ENCODE measurements around the gene SERPINB3. TPM values are rescaled to one million over a fixed set of nuclear protein-coding genes. Genes with fewer than 3 reads are reported as not detected.
"Not testable (repeated sequence)": the region's sequence is repeated elsewhere in the genome, so short reads cannot be mapped to it uniquely, and the experiment has no call there.

The SERPINB3 gene
- polyA plus RNA-seq, 2 donors = 167 to 870 TPM

- H3K4me3 ChIP-seq (ENCODE audit: low read depth in 1 of 2, low read length in 2 of 2) = no peak overlapping the region
- WGBS, 2 donors = 81 to 83% methylated on average over 3 of the region's 3 CpGs
- no peaks in the 10 kb centered on the region for H3K9me3 ChIP-seq (ENCODE audit: control insufficient read depth in 2 of 2, insufficient read depth in 1 of 2, low read depth in 1 of 2, low read length in 1 of 2)
- no peaks in the 10 kb centered on the region for H3K27me3 ChIP-seq (ENCODE audit: control insufficient read depth in 1 of 2, insufficient read depth in 2 of 2, low read length in 2 of 2)
- H3K4me1 ChIP-seq (ENCODE audit: control insufficient read depth in 2 of 2, insufficient read depth in 2 of 2, low read length in 1 of 2) = peaks cover 2 to 3% of the 10 kb centered on the region in 2 donors
- H3K36me3 ChIP-seq (ENCODE audit: control insufficient read depth in 2 of 2, insufficient read depth in 2 of 2, low read length in 1 of 2) = no peaks in the 10 kb centered on the region
- peak overlapping the region; percentile 60 to 84 for H3K27ac ChIP-seq (ENCODE audit: low read depth in 2 of 2, low read length in 1 of 2)
These were observed 23.0 kb upstream of the SERPINB3 start for GRCh38 chr18:63684718-63685117.

GRCh38 chr18:63683890-63684289, 22.2 kb upstream of the SERPINB3 start:
- 69% methylated on average over 5 of the region's 5 CpGs for WGBS, 2 donors
- Histone ChIP-seq H3K27me3 (ENCODE audit: control insufficient read depth in 1 of 2, insufficient read depth in 2 of 2, low read length in 2 of 2) (no peaks in the 10 kb centered on the region), H3K27ac (ENCODE audit: low read depth in 2 of 2, low read length in 1 of 2) (peak overlapping the region; percentile 81 to 87), H3K4me1 (ENCODE audit: control insufficient read depth in 2 of 2, insufficient read depth in 2 of 2, low read length in 1 of 2) (peaks cover 2 to 3% of the 10 kb centered on the region in 2 donors), H3K9me3 (ENCODE audit: control insufficient read depth in 2 of 2, insufficient read depth in 1 of 2, low read depth in 1 of 2, low read length in 1 of 2) (no peaks in the 10 kb centered on the region), H3K36me3 (ENCODE audit: control insufficient read depth in 2 of 2, insufficient read depth in 2 of 2, low read length in 1 of 2) (no peaks in the 10 kb centered on the region), H3K4me3 (ENCODE audit: low read depth in 1 of 2, low read length in 2 of 2) (no peak overlapping the region)

DNA sequence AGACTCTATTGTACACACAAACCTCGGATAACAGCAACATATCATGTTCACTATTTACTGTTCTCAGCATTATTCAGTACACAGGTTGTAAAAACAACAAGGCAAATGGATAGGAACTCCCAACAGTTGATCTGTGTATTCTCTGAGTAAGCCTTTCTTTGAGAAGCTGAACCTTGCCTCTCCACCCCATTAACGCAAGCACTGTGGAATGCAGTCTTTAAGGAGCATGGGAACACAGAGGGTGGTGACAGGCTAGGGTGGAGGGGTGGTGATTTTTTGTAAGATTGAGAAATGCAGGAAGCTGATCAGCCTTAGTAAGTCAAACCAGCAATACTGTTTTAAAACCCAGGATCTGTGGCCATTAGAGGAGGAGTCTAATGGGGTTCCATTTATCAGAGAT, 21.5 kb upstream of the SERPINB3 start:
- no peaks in the 10 kb centered on the region for H3K36me3 ChIP-seq (ENCODE audit: control insufficient read depth in 2 of 2, insufficient read depth in 2 of 2, low read length in 1 of 2)
- H3K27me3 ChIP-seq (ENCODE audit: control insufficient read depth in 1 of 2, insufficient read depth in 2 of 2, low read length in 2 of 2) = no peaks in the 10 kb centered on the region
- H3K4me3 ChIP-seq (ENCODE audit: low read depth in 1 of 2, low read length in 2 of 2) = no peak overlapping the region
- peaks cover 0 to 2% of the 10 kb centered on the region in 2 donors for H3K4me1 ChIP-seq (ENCODE audit: control insufficient read depth in 2 of 2, insufficient read depth in 2 of 2, low read length in 1 of 2)
- no peaks in the 10 kb centered on the region for H3K9me3 ChIP-seq (ENCODE audit: control insufficient read depth in 2 of 2, insufficient read depth in 1 of 2, low read depth in 1 of 2, low read length in 1 of 2)
- 30 to 33% methylated on average over 2 of the region's 2 CpGs for WGBS, 2 donors
- H3K27ac ChIP-seq (ENCODE audit: low read depth in 2 of 2, low read length in 1 of 2) = peak overlapping the region; percentile 26 to 87

DNA sequence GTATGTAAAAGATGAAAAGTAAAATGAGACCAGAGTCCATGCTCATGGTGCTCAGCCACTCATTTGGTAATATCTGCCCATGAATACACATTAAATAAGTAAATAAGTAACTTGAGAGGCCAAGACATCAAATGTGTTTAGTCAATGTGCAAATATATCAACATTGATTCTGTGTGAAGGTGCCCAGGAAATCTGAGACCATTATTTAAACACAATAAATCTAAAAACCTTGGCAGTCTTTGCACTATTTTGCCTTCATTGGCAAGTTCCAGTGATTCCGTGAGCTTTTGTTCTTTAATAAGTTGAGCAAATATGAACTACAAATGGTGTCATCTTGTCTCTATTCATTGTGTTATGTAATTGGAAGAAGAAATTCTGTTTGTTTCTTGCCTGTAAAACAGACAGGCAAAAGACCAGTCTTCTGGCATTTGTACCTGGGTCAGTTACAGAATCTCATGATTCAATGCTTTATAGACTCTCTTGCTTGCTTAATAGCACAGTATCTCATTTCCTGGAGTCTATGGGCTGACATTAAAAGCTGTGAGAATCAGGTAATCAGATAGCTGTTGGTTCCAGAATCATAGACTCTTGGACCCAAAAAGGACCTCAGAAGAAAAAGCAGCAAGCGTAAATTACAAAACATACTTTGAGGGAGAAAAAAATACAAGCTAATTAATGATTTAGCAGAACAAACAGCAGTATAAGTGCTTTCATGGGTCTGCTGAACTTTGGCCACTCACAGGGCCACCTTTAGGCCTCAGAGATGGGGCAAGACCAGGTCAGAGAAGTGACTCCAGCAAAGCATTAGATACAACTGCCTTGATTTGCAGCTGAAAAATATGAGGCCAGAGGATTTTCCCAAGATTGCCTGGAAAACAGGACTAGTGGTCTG, 20.0 kb upstream of the SERPINB3 start:
- 70 to 74% methylated on average over 2 of the region's 2 CpGs for WGBS, 2 donors
- peak overlapping the region; percentile 79 to 83 for H3K27ac ChIP-seq (ENCODE audit: low read depth in 2 of 2, low read length in 1 of 2)
- H3K4me1 ChIP-seq (ENCODE audit: control insufficient read depth in 2 of 2, insufficient read depth in 2 of 2, low read length in 1 of 2) = peaks cover 0 to 2% of the 10 kb centered on the region in 2 donors
- H3K27me3 ChIP-seq (ENCODE audit: control insufficient read depth in 1 of 2, insufficient read depth in 2 of 2, low read length in 2 of 2) = no peaks in the 10 kb centered on the region
- no peak overlapping the region for H3K4me3 ChIP-seq (ENCODE audit: low read depth in 1 of 2, low read length in 2 of 2)
- no peaks in the 10 kb centered on the region for H3K9me3 ChIP-seq (ENCODE audit: control insufficient read depth in 2 of 2, insufficient read depth in 1 of 2, low read depth in 1 of 2, low read length in 1 of 2)
- H3K36me3 ChIP-seq (ENCODE audit: control insufficient read depth in 2 of 2, insufficient read depth in 2 of 2, low read length in 1 of 2) = no peaks in the 10 kb centered on the region

DNA sequence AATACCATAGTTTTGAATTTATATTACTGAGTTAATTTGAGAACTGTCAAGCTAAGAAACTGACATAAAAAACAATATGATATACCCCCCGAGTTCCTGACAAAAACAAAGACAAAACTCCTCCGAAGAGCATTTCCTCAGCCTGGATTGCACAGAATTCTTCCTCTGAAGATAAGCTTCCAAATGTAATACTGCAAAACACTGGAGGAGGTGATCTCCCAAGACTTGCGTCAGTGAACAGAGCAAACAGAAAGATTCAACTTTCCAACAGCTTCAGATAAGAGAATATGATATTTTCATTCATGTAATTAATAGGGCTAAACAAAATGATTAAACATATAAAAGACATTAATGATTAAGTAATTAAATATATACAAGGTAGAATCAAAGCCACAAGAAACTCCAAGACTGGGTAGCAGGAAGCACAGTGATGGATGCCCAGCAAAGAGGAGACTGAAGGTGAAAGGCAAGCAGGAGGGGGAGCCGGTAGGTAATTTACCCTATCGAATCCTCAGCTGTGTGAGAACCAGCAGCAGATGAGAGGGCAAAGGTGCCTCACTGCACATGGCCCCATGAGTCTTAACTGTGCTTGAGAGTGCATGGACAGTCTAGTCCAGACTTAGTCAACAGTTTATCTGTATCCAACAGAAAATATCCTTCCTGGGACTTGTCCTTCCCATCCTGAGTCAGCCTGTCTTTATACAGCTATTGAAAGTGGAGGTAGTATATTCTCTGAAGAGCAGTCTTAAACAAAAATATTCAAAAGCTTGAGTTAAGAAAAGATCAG, 18.3 kb upstream of the SERPINB3 start:
- WGBS, 2 donors = 76 to 78% methylated on average over 5 of the region's 5 CpGs
- H3K4me3 ChIP-seq (ENCODE audit: low read depth in 1 of 2, low read length in 2 of 2) = no peak overlapping the region

GRCh38 chr18:63677500-63678225, 16.0 kb upstream of the SERPINB3 start:
- Histone ChIP-seq H3K4me3 (ENCODE audit: low read depth in 1 of 2, low read length in 2 of 2) (no peak overlapping the region), H3K27me3 (ENCODE audit: control insufficient read depth in 1 of 2, insufficient read depth in 2 of 2, low read length in 2 of 2) (no peaks in the 10 kb centered on the region), H3K4me1 (ENCODE audit: control insufficient read depth in 2 of 2, insufficient read depth in 2 of 2, low read length in 1 of 2) (peaks cover 0 to 2% of the 10 kb centered on the region in 2 donors), H3K9me3 (ENCODE audit: control insufficient read depth in 2 of 2, insufficient read depth in 1 of 2, low read depth in 1 of 2, low read length in 1 of 2) (no peaks in the 10 kb centered on the region), H3K27ac (ENCODE audit: low read depth in 2 of 2, low read length in 1 of 2) (no peak overlapping the region), H3K36me3 (ENCODE audit: control insufficient read depth in 2 of 2, insufficient read depth in 2 of 2, low read length in 1 of 2) (no peaks in the 10 kb centered on the region)
- 60 to 66% methylated on average over 5 of the region's 5 CpGs for WGBS, 2 donors

More for the DNA sequence above, 18.3 kb upstream of the SERPINB3 start:
- H3K36me3 ChIP-seq (ENCODE audit: control insufficient read depth in 2 of 2, insufficient read depth in 2 of 2, low read length in 1 of 2) = no peaks in the 10 kb centered on the region
- H3K27me3 ChIP-seq (ENCODE audit: control insufficient read depth in 1 of 2, insufficient read depth in 2 of 2, low read length in 2 of 2) = no peaks in the 10 kb centered on the region
- no peaks in the 10 kb centered on the region for H3K9me3 ChIP-seq (ENCODE audit: control insufficient read depth in 2 of 2, insufficient read depth in 1 of 2, low read depth in 1 of 2, low read length in 1 of 2)
- H3K27ac ChIP-seq (ENCODE audit: low read depth in 2 of 2, low read length in 1 of 2) = peak overlapping the region; percentile 24 to 87
- peaks cover 0 to 2% of the 10 kb centered on the region in 2 donors for H3K4me1 ChIP-seq (ENCODE audit: control insufficient read depth in 2 of 2, insufficient read depth in 2 of 2, low read length in 1 of 2)

DNA sequence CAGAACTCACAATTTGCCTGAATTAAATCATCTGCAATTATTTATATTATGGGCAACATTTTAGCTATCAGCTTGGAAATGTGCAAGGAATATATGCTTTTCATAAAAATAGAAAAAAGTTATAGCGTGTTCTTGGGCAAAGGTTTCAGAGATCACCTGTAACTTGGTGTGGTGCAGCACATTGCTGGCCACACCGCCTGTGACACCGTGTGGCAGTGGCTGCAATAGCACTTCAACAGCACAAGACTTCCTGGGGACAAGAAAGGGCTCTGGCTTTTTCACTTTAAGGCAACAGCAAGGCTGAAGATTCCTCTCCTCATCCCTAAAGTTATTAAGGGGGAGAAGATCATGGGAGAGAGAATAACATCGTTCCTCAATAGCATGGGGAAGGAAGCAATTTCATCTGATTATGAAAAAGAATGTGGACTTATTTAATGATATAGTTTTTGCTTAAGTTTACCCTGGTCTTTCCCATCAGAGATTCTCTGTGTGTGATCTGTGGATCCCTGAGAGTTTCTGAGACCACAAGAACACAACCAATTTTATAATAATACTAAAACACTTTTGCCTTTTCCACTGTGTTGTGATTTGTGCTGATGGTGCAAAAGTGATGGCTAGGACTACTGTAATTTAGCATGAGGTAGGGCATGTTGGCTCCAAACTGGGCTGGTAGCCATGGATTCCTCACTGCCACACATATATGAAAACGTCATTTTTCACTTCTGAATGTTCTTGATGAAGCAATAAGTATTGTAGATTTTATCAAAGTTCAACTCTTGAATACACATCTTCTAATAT, 15.0 kb upstream of the SERPINB3 start:
- no peaks in the 10 kb centered on the region for H3K27me3 ChIP-seq (ENCODE audit: control insufficient read depth in 1 of 2, insufficient read depth in 2 of 2, low read length in 2 of 2)
- no peaks in the 10 kb centered on the region for H3K36me3 ChIP-seq (ENCODE audit: control insufficient read depth in 2 of 2, insufficient read depth in 2 of 2, low read length in 1 of 2)
- 41 to 42% methylated on average over 5 of the region's 5 CpGs for WGBS, 2 donors
- H3K4me3 ChIP-seq (ENCODE audit: low read depth in 1 of 2, low read length in 2 of 2) = no peak overlapping the region
- peaks cover 0 to 2% of the 10 kb centered on the region in 2 donors for H3K4me1 ChIP-seq (ENCODE audit: control insufficient read depth in 2 of 2, insufficient read depth in 2 of 2, low read length in 1 of 2)
- no peak overlapping the region for H3K27ac ChIP-seq (ENCODE audit: low read depth in 2 of 2, low read length in 1 of 2)
- H3K9me3 ChIP-seq (ENCODE audit: control insufficient read depth in 2 of 2, insufficient read depth in 1 of 2, low read depth in 1 of 2, low read length in 1 of 2) = no peaks in the 10 kb centered on the region

DNA sequence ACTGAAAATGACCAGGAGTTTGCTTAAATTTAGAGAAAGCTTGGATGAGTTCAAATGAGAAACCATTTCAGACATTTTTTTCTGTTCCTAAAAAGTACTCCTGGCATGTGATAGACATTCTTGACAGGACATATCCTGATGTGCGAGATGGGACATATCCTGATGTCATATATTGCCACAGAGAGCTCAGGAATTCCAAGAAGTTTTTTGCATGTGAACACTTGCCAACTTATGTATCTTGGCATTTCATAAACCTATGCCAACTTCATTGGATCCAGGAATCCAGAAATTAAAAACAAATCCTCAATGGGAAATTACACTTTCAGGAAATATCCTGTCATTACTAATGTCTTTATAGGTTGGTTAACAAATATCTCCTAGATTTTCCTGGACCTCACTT, 2.9 kb upstream of the SERPINB3 start:
- Histone ChIP-seq H3K27ac (ENCODE audit: low read depth in 2 of 2, low read length in 1 of 2) (no peak overlapping the region), H3K4me3 (ENCODE audit: low read depth in 1 of 2, low read length in 2 of 2) (no peak overlapping the region), H3K27me3 (ENCODE audit: control insufficient read depth in 1 of 2, insufficient read depth in 2 of 2, low read length in 2 of 2) (no peaks in the 10 kb centered on the region), H3K4me1 (ENCODE audit: control insufficient read depth in 2 of 2, insufficient read depth in 2 of 2, low read length in 1 of 2) (peaks cover 0 to 2% of the 10 kb centered on the region in 2 donors), H3K9me3 (ENCODE audit: control insufficient read depth in 2 of 2, insufficient read depth in 1 of 2, low read depth in 1 of 2, low read length in 1 of 2) (no peaks in the 10 kb centered on the region), H3K36me3 (ENCODE audit: control insufficient read depth in 2 of 2, insufficient read depth in 2 of 2, low read length in 1 of 2) (no peaks in the 10 kb centered on the region)
- WGBS, 2 donors = 44 to 50% methylated on average over 1 of the region's 1 CpG

GRCh38 chr18:63658920-63659319, 2.8 kb downstream of the SERPINB3 start:
- 63 to 70% methylated on average over 4 of the region's 4 CpGs for WGBS, 2 donors
- not testable (repeated sequence) for H3K36me3 ChIP-seq (ENCODE audit: control insufficient read depth in 2 of 2, insufficient read depth in 2 of 2, low read length in 1 of 2)

More at GRCh38 chr18:63658920-63659319, 2.8 kb downstream of the SERPINB3 start:
- H3K27ac ChIP-seq (ENCODE audit: low read depth in 2 of 2, low read length in 1 of 2); H3K9me3 ChIP-seq (ENCODE audit: control insufficient read depth in 2 of 2, insufficient read depth in 1 of 2, low read depth in 1 of 2, low read length in 1 of 2); H3K4me1 ChIP-seq (ENCODE audit: control insufficient read depth in 2 of 2, insufficient read depth in 2 of 2, low read length in 1 of 2); H3K27me3 ChIP-seq (ENCODE audit: control insufficient read depth in 1 of 2, insufficient read depth in 2 of 2, low read length in 2 of 2); H3K4me3 ChIP-seq (ENCODE audit: low read depth in 1 of 2, low read length in 2 of 2): not testable (repeated sequence)
